WTC11 (cell line): Measurements from ENCODE around the gene PPP6R1. TPM values are rescaled to one million over a fixed set of nuclear protein-coding genes. Genes with fewer than 3 reads are reported as not detected.

Source experiments
- ATAC-seq: fragments of 200-7000 bp; cut with Tn5 transposase; 2 replicates; pipeline ENCODE4 v1.10.0; 2021; ENCODE audit warnings: mild to moderate bottlenecking, moderate library complexity
- Bru-seq: library from RNA; stranded (reverse); fragments of 400-500 nt; gene quantifications from one replicate; lab custom pipeline; 2021; lab: Mats Ljungman, UMichigan
- CTCF ChIA-PET: fragments of 300-600 bp; sonication (Branson Sonifier 250); formaldehyde crosslinking; loops from one replicate; lab custom pipeline; 2021; ENCODE audit warnings: antibody characterized with exemption; lab: Charles Lee
- POLR2A ChIA-PET: fragments of 350-600 bp; sonication (Branson Sonifier 250); formaldehyde crosslinking; loops from one replicate; lab custom pipeline; 2021; ENCODE audit warnings: antibody characterized with exemption; lab: Charles Lee
- DNase-seq: peaks from one replicate; pipeline ENCODE4 v3.0.0; 2021; ENCODE audit warnings: low spot score
- H3K27ac Mint-ChIP-seq: 2 replicates; pipeline ENCODE4 v1.8.0; 2021; ENCODE audit warnings: mixed read lengths
- H3K27me3 Mint-ChIP-seq: 2 replicates; pipeline ENCODE4 v1.8.0; 2021; ENCODE audit warnings: low read depth, mild to moderate bottlenecking, moderate library complexity, mixed read lengths
- H3K36me3 Mint-ChIP-seq: 2 replicates; pipeline ENCODE4 v1.8.0; 2021; ENCODE audit warnings: mixed read lengths
- H3K4me1 Mint-ChIP-seq: 2 replicates; pipeline ENCODE4 v1.8.0; 2022; ENCODE audit warnings: mixed read lengths
- H3K4me3 Mint-ChIP-seq: 2 replicates; pipeline ENCODE4 v1.8.0; 2021; ENCODE audit warnings: mild to moderate bottlenecking, moderate library complexity, mixed read lengths
- H3K9me3 Mint-ChIP-seq: 2 replicates; pipeline ENCODE4 v1.8.0; 2021; ENCODE audit warnings: mixed read lengths
- ESRRA ChIP-seq: sonication (generic); formaldehyde crosslinking; IDR thresholded peaks from 2 replicates; pipeline ENCODE4 v1.8.1; 2022; ENCODE audit warnings: mild to moderate bottlenecking, missing genetic modification reagents, borderline replicate concordance
- FOXJ3 ChIP-seq: sonication (generic); formaldehyde crosslinking; IDR thresholded peaks from 2 replicates; pipeline ENCODE4 v1.9.0; 2021; ENCODE audit warnings: missing genetic modification reagents, mild to moderate bottlenecking, borderline replicate concordance
- FOXK1 ChIP-seq: sonication (generic); formaldehyde crosslinking; IDR thresholded peaks from 2 replicates; pipeline ENCODE4 v1.8.0; 2022; ENCODE audit warnings: mild to moderate bottlenecking, moderate library complexity, missing genetic modification reagents
- GABPB1 ChIP-seq: sonication (generic); formaldehyde crosslinking; IDR thresholded peaks from 2 replicates; pipeline ENCODE4 v1.8.1; 2023; ENCODE audit warnings: mild to moderate bottlenecking, missing genetic modification reagents
- MLX ChIP-seq: sonication (generic); formaldehyde crosslinking; IDR thresholded peaks from 2 replicates; pipeline ENCODE4 v1.8.1; 2023; ENCODE audit warnings: mild to moderate bottlenecking, missing genetic modification reagents, moderate library complexity
- MXD4 ChIP-seq: fragments of 250-450 bp; sonication (Bioruptor Pico); IDR thresholded peaks from 2 replicates; pipeline ENCODE4 v1.8.0; 2021; ENCODE audit warnings: mild to moderate bottlenecking, moderate library complexity, borderline replicate concordance
- NR2C2 ChIP-seq: sonication (generic); formaldehyde crosslinking; IDR thresholded peaks from 2 replicates; pipeline ENCODE4 v1.8.0; 2022; ENCODE audit warnings: mild to moderate bottlenecking, missing genetic modification reagents
- OVOL2 ChIP-seq: fragments of 250-450 bp; sonication (Bioruptor Pico); IDR thresholded peaks from 2 replicates; pipeline ENCODE4 v1.9.0; 2021; ENCODE audit warnings: mild to moderate bottlenecking, borderline replicate concordance
- PREB ChIP-seq: sonication (generic); formaldehyde crosslinking; IDR thresholded peaks from 2 replicates; pipeline ENCODE4 v1.8.1; 2022; ENCODE audit warnings: mild to moderate bottlenecking, missing genetic modification reagents, moderate library complexity, borderline replicate concordance
- RELA ChIP-seq: sonication (generic); formaldehyde crosslinking; IDR thresholded peaks from 2 replicates; pipeline ENCODE4 v1.8.1; 2022; ENCODE audit warnings: missing genetic modification reagents, mild to moderate bottlenecking, borderline replicate concordance
- SOX15 ChIP-seq: fragments of 250-450 bp; sonication (Bioruptor Pico); IDR thresholded peaks from 2 replicates; pipeline ENCODE4 v1.9.0; 2021; ENCODE audit warnings: mild to moderate bottlenecking
- SP1 ChIP-seq: sonication (generic); formaldehyde crosslinking; conservative IDR thresholded peaks from 2 replicates; pipeline ENCODE4 v1.8.1; 2022; ENCODE audit warnings: missing genetic modification reagents
- TEAD1 ChIP-seq: sonication (generic); formaldehyde crosslinking; IDR thresholded peaks from 2 replicates; pipeline ENCODE4 v1.8.0; 2022; ENCODE audit warnings: mild to moderate bottlenecking, missing genetic modification reagents
- ZNF219 ChIP-seq: sonication (generic); formaldehyde crosslinking; IDR thresholded peaks from 2 replicates; pipeline ENCODE4 v1.8.0; 2023; ENCODE audit warnings: missing genetic modification reagents, mild to moderate bottlenecking, borderline replicate concordance
- ZNF232 ChIP-seq: sonication (generic); formaldehyde crosslinking; IDR thresholded peaks from 2 replicates; pipeline ENCODE4 v1.8.0; 2022; ENCODE audit warnings: mild to moderate bottlenecking, missing genetic modification reagents
- ZNF423 ChIP-seq: fragments of 250-450 bp; sonication (Bioruptor Pico); IDR thresholded peaks from 2 replicates; pipeline ENCODE4 v2.1.2; 2022; ENCODE audit warnings: mild to moderate bottlenecking, moderate library complexity
- ZNF425 ChIP-seq: fragments of 250-450 bp; sonication (Bioruptor Pico); conservative IDR thresholded peaks from 2 replicates; pipeline ENCODE4 v1.9.0; 2021; ENCODE audit warnings: mild to moderate bottlenecking
- long read RNA-seq, 3 experiments: library from RNA in 1 of 3; library from capped mRNA in 1 of 3; library from polyadenylated mRNA in 1 of 3; unstranded in 2 of 3; stranded (forward) in 1 of 3; transcript quantifications; one replicate each; pipeline ENCODE4 v2.0.0, GENCODE V29; 2021
- total RNA-seq: library from RNA; stranded (reverse); gene quantifications from 3 replicates; pipeline ENCODE4 v1.2.3, GENCODE V29; 2021
- TF ChIP-seq, protein P1 (sequence below): sonication (generic); formaldehyde crosslinking; IDR thresholded peaks from 2 replicates; pipeline ENCODE4 v1.8.0; 2022; ENCODE audit warnings: mild to moderate bottlenecking, missing genetic modification reagents
- TF ChIP-seq, protein P2 (sequence below): sonication (generic); formaldehyde crosslinking; IDR thresholded peaks from 2 replicates; pipeline ENCODE4 v1.8.0; 2022; ENCODE audit warnings: mild to moderate bottlenecking, missing genetic modification reagents
- TF ChIP-seq, protein P3 (sequence below): sonication (generic); formaldehyde crosslinking; IDR thresholded peaks from 2 replicates; pipeline ENCODE4 v1.8.1; 2023; ENCODE audit warnings: mild to moderate bottlenecking, missing genetic modification reagents
- TF ChIP-seq, protein P4 (sequence below): sonication (generic); formaldehyde crosslinking; IDR thresholded peaks from 2 replicates; pipeline ENCODE4 v1.8.1; 2023; ENCODE audit warnings: mild to moderate bottlenecking, moderate library complexity, missing genetic modification reagents

PPP6R1 gene
- 78.4 to 91.8 TPM (median 83.2 TPM) in 3 replicates for total RNA-seq
- Bru-seq, nascent RNA = percentile 57 among the genes with signal in this experiment
- long read RNA-seq, experiment 1, transcript PPP6R1-203 (23 exons, 2,953 nt) = minor isoform, 8 of 538 reads
- long read RNA-seq, experiment 1, transcript PPP6R1-201 (24 exons, 3,961 nt) = major isoform, 391 of 538 reads
- long read RNA-seq, experiment 1, partial matches to known transcripts = 51 of 538 reads
- long read RNA-seq, experiment 1, other reads (novel, unspliced or antisense) = 87 of 538 reads
- long read RNA-seq, experiment 2, transcript PPP6R1-201 (24 exons, 3,961 nt) = major isoform, 19 of 97 reads
- long read RNA-seq, experiment 2, partial matches to known transcripts = 51 of 97 reads
- long read RNA-seq, experiment 2, other reads (novel, unspliced or antisense) = 23 of 97 reads
- long read RNA-seq, experiment 3, partial matches to known transcripts = 1 of 2 reads
- long read RNA-seq, experiment 3, other reads (novel, unspliced or antisense) = 0 of 2 reads

- no peaks in the 10 kb centered on the region for H3K27me3 Mint-ChIP-seq
- ChIA-PET POLR2A (interaction anchor here (0.6 to 1.8 kb wide), 8 partner anchors 21 to 1662 kb away, joined by 3 to 15 read pairs (median 4); partner anchors contain the start of genes BRSK1 and HSPBP1), CTCF (interaction anchor here (0.8 to 3.0 kb wide), 12 partner anchors 11 to 178 kb away, joined by 3 to 14 read pairs (median 5); partner anchors contain the start of genes DNAAF3, HSPBP1 and KMT5C)
- peak within 1 kb of the TSS; percentile 96 for H3K27ac Mint-ChIP-seq
- H3K36me3 Mint-ChIP-seq = peaks cover 3% of the 10 kb centered on the region
- H3K4me3 Mint-ChIP-seq = peak within 1 kb of the TSS; percentile 95
- ATAC-seq (peak; percentile 83), DNase-seq (peak; percentile 97)
- peaks cover 3% of the 10 kb centered on the region; the same call in 1 of the 2 replicates for H3K9me3 Mint-ChIP-seq
- peaks cover 48% of the 10 kb centered on the region for H3K4me1 Mint-ChIP-seq
- no peak for TF ChIP-seq SOX15
- TF ChIP-seq, protein P1, sequence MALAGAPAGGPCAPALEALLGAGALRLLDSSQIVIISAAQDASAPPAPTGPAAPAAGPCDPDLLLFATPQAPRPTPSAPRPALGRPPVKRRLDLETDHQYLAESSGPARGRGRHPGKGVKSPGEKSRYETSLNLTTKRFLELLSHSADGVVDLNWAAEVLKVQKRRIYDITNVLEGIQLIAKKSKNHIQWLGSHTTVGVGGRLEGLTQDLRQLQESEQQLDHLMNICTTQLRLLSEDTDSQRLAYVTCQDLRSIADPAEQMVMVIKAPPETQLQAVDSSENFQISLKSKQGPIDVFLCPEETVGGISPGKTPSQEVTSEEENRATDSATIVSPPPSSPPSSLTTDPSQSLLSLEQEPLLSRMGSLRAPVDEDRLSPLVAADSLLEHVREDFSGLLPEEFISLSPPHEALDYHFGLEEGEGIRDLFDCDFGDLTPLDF (CRISPR knock-in tag) = no peak
- TF ChIP-seq, protein P2, sequence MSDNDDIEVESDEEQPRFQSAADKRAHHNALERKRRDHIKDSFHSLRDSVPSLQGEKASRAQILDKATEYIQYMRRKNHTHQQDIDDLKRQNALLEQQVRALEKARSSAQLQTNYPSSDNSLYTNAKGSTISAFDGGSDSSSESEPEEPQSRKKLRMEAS = peak; percentile 77
- TF ChIP-seq MXD4 (CRISPR knock-in tag) = no peak
- peak; percentile 87 for TF ChIP-seq SP1 (CRISPR knock-in tag)
- no peak for TF ChIP-seq OVOL2 (CRISPR knock-in tag)
- TF ChIP-seq ESRRA (CRISPR knock-in tag) = peak; percentile 44; the same call in 1 of the 2 replicates
- peak; percentile 69 for TF ChIP-seq FOXK1
- no peak for TF ChIP-seq RELA
- TF ChIP-seq, protein P3, sequence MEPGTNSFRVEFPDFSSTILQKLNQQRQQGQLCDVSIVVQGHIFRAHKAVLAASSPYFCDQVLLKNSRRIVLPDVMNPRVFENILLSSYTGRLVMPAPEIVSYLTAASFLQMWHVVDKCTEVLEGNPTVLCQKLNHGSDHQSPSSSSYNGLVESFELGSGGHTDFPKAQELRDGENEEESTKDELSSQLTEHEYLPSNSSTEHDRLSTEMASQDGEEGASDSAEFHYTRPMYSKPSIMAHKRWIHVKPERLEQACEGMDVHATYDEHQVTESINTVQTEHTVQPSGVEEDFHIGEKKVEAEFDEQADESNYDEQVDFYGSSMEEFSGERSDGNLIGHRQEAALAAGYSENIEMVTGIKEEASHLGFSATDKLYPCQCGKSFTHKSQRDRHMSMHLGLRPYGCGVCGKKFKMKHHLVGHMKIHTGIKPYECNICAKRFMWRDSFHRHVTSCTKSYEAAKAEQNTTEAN (CRISPR knock-in tag) = peak; percentile 38; the same call in 1 of the 2 replicates
- no peak for TF ChIP-seq ZNF232 (CRISPR knock-in tag)
- TF ChIP-seq ZNF219 = no peak
- TF ChIP-seq GABPB1 = peak; percentile 65; the same call in 1 of the 2 replicates
- no peak for TF ChIP-seq FOXJ3 (CRISPR knock-in tag)
- TF ChIP-seq, protein P4, sequence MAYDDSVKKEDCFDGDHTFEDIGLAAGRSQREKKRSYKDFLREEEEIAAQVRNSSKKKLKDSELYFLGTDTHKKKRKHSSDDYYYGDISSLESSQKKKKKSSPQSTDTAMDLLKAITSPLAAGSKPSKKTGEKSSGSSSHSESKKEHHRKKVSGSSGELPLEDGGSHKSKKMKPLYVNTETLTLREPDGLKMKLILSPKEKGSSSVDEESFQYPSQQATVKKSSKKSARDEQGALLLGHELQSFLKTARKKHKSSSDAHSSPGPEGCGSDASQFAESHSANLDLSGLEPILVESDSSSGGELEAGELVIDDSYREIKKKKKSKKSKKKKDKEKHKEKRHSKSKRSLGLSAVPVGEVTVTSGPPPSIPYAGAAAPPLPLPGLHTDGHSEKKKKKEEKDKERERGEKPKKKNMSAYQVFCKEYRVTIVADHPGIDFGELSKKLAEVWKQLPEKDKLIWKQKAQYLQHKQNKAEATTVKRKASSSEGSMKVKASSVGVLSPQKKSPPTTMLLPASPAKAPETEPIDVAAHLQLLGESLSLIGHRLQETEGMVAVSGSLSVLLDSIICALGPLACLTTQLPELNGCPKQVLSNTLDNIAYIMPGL (CRISPR knock-in tag) = peak; percentile 65; the same call in 1 of the 2 replicates
- TF ChIP-seq MLX (CRISPR knock-in tag) = no peak
- TF ChIP-seq ZNF423 (CRISPR knock-in tag) = no peak
- TF ChIP-seq PREB (CRISPR knock-in tag) = no peak
- no peak for TF ChIP-seq ZNF425
- TF ChIP-seq TEAD1 = peak; percentile 65; the same call in 1 of the 2 replicates
- TF ChIP-seq NR2C2 (CRISPR knock-in tag) = peak; percentile 31; the same call in 1 of the 2 replicates
These were observed at the start of gene PPP6R1 for GRCh38 chr19:55258828-55259539. Gene PPP6R1, minus strand, starts transcription at chr19:55259017. Its CDS starts 11,914 bp downstream, at chr19:55247103.
